Measurements from ENCODE around the gene TRPM3.

Gene TRPM3

GRCh38 chr9:70535546-70536323 lies 585.7 kb downstream of the TRPM3 start:
- DNase-seq = no peak

- no peak for DNase-seq
Measured at GRCh38 chr9:70534471-70534870, 587.0 kb downstream of the TRPM3 start.

GRCh38 chr9:70534061-70534460 lies 587.4 kb downstream of the TRPM3 start:
- no peak for DNase-seq

GRCh38 chr9:70533492-70533891 lies 587.9 kb downstream of the TRPM3 start:
- DNase-seq = no peak

DNA sequence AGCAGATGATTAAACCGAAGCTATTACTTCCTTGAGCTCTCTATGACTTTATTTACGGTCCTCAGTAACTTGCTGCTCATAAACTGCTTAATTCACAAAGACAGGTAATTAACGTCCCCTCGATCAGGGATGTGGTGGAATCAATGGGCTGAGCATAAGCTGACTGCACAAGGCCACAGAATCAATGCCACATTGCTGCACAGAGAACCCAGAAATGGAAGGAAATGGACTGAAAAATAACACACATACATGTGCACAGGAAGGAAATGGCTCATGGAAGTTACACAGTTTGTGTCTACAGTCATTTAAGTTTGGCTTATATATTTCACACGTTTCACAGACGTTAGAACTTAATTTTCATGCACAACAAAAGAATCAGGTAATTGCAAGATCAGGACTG lies 588.7 kb downstream of the TRPM3 start:
- no peak for DNase-seq

- DNase-seq = no peak
Measured at GRCh38 chr9:70531311-70531710, 590.1 kb downstream of the TRPM3 start.

DNA sequence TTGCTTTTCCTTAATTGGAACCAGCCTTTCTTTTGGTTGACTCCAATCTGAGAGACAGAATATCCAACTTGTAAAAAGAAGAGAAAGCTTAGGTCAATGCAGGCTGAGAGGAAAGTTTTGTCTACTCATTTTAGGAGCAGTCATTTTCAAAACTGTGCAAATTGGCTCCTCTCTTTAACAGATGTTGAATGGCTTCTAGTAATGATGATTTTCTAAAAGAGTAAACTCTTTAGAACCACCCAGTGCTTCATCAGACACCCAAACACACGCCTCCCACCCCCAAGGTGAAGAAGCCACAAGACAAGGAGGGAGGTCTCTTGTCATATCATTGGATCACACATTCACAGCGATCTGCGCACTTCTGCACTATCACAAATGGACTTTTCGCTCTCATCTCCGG lies 590.7 kb downstream of the TRPM3 start:
- no peak for DNase-seq

GRCh38 chr9:70529833-70530232 lies 591.6 kb downstream of the TRPM3 start:
- DNase-seq = no peak

- no peak for DNase-seq
Measured at GRCh38 chr9:70529377-70529776, 592.0 kb downstream of the TRPM3 start.

- no peak for DNase-seq
Measured at GRCh38 chr9:70526902-70527301, 594.5 kb downstream of the TRPM3 start.

DNA sequence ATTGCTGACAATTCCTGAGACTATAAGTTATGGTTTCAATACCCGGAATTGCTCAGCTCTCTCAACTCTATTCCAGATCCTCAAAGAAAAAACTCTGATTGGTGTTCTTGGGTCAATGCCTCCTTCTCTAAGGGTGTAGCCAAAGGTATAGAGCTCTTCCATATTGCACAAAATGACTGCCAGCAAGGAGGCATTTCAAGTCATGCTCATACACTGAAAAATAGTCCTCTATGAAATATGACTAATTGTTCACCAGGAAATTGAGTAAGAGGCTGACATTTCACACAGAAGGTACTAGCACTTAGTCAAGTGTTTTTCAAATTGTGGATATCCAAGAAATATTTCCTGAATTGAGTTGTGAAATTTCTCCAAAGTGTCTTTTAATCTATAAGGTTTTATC lies 595.9 kb downstream of the TRPM3 start:
- DNase-seq = no peak

DNA sequence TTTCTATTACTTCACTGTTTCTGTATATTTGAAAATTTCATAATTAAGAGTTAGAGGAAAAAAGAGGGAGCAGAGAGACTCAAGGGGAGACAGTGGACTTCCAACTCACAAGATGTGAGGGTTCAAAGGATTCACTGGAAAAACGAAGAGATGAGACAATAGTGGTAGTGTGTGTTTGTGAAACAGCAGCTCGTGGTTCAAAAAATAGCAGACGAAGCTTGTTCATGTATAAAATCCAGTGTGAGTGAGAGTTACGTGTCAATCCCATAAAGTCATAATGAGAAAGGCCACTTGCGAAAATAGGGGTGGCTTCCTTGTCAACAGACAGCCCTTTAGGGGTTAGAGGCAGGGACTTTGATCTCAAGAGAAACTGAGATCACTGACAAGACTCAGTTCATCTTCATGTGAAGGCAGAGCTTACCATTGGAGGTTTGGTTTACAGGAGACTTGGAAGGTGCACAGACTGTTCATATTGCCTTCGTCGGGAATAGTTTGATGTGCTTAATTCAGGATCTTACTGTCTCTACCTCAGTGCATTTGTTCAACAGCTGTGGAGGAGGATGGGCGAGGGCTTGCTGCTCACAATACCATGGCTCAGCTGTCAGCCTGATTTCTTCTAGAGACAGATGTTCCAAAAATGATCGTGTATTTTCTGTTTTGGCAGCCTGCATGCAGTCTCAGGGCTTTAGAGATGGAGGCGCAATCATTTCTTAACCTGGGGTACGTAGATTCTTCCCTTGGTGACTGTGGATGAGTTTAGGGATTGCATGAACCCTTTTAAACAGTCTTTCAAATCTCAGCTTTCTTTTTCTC lies 601.3 kb downstream of the TRPM3 start:
- no peak for DNase-seq

- DNase-seq = no peak
Measured at GRCh38 chr9:70517926-70518610, 603.4 kb downstream of the TRPM3 start.

DNA sequence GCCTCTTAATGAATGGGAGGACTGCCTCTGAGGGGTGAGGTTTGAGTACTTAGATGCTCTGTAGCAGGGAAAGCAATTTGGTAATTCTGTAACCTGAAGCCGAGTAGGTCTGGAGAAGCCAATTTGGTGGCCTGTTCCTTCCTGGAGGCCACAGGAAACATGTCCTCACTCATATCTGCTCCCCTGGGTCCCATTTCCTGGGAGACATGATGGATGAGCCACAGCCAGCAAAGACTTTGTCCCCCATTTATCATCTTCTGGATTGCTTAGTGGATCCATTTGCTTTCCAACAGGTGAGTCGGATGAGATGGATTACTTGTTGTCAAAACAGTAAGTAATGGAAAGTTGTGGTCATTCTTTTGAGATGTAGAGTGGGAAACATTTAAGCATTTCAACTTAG lies 607.1 kb downstream of the TRPM3 start:
- no peak for DNase-seq

- DNase-seq = no peak
Measured at GRCh38 chr9:70511858-70512257, 609.6 kb downstream of the TRPM3 start.

DNA sequence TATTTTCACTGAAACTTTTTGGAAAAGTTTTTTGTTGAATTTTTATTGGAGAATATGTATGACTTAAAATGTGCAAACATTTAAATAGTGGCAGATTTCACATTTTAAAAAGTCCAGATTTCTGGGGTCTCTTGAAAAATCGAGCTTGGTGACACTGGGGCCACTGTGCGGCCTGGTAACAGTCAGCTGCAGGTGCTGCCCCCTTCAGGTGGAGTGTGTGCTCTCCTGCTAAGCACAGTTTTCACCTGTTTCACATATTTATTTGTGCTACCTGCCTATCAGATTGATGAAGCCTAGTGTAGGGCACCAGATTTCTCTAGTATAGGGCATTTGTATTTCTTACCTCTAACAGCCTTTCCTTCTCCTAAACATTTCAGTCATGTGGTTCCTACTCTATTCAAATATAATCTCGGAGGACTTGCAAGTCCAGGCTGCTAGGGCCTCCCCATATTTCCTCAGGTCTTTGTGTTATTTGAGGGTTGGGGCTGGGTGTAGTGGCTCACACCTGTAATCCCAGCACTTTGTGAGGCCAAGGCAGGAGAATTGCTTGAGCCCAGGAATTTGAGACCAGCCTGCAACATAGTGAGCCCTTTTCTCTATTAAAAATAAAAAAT lies 611.2 kb downstream of the TRPM3 start:
- no peak for DNase-seq

- DNase-seq = no peak
Measured at GRCh38 chr9:70506159-70506558, 615.3 kb downstream of the TRPM3 start.

- DNase-seq = no peak
Measured at GRCh38 chr9:70504834-70505233, 616.6 kb downstream of the TRPM3 start.

GRCh38 chr9:70502690-70503089 lies 618.7 kb downstream of the TRPM3 start:
- no peak for DNase-seq

DNA sequence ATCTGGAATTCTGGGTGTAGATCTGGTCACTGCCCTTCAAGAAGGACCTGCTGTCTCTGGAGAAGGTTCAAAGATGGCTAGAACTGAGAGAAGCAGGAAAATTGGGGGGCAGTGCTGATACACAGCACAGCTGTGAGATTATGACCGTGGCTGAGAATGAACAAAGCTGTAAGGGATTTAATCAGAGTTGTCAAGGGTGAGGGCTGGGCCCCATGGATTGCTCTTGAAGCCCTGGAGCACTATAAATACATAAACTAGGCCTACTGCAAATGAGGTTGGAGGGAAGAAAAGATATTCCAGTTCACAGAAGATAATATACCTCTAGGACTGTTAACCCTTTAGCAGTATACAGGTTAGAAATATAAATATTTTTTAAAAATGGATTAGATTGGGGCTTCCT lies 620.6 kb downstream of the TRPM3 start:
- no peak for DNase-seq

- no peak for DNase-seq
Measured at GRCh38 chr9:70499621-70500020, 621.8 kb downstream of the TRPM3 start.

DNA sequence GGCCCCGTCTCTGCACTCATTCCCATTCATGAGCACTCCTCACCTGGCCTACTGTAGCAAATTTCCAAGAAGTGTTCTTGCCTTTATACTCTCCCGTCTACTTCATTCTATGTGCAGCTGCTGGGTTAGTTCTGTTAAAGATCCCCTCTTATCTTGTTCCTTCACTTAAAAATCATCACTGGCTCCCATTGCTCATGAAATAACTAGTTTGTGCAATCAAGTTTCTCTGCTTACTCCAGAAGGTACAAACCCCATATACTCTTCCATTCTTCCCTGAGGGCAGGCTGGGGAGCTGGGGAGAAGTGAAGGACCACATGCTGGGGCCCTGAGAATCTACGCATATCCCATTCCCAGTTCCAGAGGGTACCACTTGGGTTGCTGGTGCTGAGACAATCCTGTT lies 622.6 kb downstream of the TRPM3 start:
- no peak for DNase-seq

DNA sequence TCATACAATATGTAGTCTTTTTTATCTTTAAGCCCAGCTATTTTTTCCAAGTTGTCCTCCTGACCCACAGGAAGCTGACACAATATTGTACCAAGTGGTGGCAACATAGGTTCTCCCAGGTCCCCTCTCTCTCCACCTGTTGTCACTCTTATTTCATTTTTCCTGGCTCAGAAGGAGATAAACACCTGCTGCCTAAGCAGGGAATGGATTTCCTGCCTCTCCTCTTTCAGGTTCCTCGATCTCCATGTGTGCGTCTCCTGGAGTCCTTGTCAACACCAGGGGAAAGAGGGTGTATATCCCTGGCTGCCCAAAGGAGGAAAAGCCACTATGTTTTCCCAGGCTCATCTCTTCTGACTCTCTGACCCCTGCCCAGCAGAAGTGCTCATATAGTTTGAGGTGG lies 625.2 kb downstream of the TRPM3 start:
- no peak for DNase-seq

All from CD4-positive, alpha-beta T cell treated with Interleukin-21 for 1 hour (primary cell).